Measurements from ENCODE around the gene SLC5A12.
"Not testable (repeated sequence)": the region's sequence is repeated elsewhere in the genome, so short reads cannot be mapped to it uniquely, and the experiment has no call there.

The SLC5A12 gene

DNA sequence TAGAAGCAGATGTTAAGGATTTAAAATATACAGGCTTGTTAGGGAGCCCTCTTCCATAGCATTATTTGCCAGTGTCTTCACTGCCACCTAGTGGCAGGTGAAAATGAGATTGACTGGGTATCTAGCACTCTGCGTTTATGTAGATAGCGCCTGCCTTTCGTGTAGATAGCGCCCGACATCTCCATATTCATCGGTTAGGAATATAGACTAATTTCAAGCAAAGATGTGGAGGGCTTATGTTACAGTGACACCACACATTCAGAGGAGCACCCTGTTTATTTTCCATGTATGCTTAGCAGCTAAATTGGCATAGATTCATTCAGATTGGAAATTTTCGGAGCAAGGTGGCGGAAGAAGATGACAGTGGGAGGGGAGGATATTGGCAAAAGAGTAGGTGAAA is 72.0 kb downstream of the SLC5A12 start:
- peak; percentile 11 for DNase-seq

- DNase-seq, result not testable (repeated sequence)
Measured at GRCh38 chr11:26643314-26643713, 78.5 kb downstream of the SLC5A12 start.

DNA sequence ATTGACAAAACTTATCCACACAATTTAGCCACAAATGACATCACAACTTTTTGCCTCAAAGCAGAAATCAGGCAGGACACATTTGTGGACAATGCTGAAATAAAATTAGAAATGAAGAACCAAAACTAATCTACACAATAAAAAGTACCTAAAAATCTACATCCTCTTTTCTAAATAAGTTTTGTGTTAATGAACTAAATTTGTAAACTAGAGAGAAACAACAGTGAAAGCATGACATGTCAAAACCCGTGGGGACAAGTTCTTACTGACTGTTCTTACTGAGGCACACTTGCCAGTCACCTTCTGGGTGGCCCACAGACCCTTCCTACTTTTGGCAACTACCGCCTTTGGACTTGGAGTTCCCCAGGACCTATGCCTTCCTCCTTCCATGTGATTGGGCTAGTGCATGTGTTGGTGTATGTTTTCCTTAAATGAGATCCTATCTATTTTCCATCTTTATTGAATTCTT is 89.1 kb downstream of the SLC5A12 start:
- DNase-seq, result no peak

DNA sequence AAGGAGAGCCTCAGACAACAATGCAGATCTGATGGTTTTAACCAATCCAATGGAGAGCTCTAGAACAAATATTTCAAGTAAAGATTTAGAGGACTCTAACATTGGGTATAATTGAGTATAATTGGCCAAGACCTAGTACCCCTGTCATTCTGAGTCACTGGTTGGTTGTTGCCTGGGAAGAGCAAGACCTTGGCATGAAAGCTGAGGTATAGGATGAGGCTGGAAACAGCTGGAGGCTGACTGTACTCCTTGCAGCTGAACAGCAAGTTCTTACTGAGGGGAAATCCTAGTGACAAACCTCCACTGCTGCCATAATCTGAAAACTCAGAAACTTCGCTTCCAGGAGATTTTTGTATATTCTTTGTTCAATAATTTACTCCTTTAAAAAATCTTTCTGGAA is 95.5 kb downstream of the SLC5A12 start:
- DNase-seq, result no peak

DNA sequence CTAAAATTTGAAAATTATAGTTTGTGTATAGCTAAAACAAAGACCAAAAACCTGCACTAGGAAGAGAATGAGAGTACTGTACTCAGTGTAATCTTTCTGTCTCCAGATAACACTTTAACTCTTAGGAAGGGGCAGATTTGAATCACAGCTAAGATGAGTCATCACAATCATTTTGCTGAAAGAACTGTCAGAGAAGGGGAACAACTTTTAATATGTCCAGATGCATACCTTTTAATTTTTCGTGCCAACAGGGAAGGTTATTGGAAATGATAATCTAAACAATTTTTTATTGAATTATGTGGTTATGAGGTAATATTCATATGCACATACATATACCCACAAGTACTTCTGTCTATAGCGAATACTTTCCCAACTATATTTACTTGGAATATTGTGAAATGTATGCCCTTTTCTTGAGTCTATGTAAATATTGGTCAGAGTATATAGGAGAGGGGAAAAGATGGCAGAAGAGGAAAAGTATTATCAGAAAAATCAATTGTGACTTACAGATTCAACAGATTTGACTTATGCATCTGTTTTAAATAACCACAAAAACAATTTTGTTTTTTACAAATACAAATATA is 98.7 kb downstream of the SLC5A12 start:
- no peak for DNase-seq

GRCh38 chr11:26622181-26622580 is 99.7 kb downstream of the SLC5A12 start:
- no peak for DNase-seq

DNA sequence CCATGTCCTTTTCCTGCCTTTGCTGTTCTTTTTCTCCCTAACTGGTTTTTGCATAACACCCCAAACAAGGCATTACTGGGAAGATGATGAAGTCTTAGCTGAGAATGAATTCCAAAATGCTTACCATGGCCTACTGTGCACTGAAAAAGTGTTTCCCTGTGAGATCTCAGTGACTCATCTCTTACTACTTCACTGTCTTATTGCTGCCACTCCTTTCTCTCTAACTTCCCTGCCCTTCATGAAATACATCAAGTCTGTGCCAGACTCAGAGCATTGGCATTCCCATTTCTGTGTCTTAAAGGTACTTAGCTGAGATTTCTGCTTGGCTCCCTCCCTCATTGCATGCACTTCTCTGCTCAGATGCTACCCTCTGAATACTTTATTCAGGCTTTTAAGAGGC is 100.7 kb downstream of the SLC5A12 start:
- no peak for DNase-seq

DNA sequence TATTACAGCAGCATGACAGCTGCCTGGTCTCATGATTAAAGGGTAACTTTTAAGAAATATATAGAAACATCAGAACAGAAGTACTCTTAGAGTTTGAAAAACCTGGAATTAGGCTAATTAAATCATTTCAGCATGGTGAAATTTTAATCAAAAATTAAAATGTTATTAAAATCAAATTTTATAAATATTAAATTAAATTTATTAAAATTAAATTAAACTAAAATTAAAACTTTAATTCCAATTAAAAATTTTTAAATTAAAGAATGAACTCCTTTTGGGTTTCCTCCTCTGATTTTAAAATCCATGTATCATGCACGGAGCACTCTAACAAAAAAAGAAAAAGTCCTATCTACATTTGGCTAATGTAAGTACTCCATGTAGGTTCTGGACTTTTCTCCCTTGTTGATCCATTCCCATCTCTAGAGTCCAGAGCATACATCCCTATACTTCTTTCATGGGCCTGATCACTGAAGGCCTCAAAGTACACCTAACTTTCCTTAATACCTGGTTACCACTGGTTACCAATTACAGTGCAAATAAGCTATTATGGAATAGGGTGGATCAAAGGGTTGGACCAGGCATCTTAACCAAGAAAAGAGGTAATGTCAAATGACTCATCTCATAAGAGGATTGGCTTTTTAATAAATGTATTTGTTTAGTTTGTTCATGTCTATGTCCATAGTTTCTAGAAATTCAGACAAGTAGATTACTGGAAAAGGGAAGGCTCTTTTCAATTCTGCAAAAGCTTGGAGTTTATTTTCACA is 101.4 kb downstream of the SLC5A12 start:
- no peak for DNase-seq

GRCh38 chr11:26618441-26618840 is 103.4 kb downstream of the SLC5A12 start:
- no peak for DNase-seq
